ENCODE results near the gene MYO9B. TPM values are rescaled to one million over a fixed set of nuclear protein-coding genes. Genes with fewer than 3 reads are reported as not detected.

The MYO9B gene
- polyA plus RNA-seq, 1 donor (not counting 4 experiments of a cell fraction or from before 2014, with no cell fraction given), result 14.3 TPM

- Histone ChIP-seq H3K9ac (ENCODE audit: control insufficient read depth, extremely low read depth, insufficient read depth, low read length) (no peak overlapping the region), H2AFZ (ENCODE audit: control insufficient read depth, low read length) (no peak overlapping the region), H3K79me2 (ENCODE audit: control insufficient read depth, insufficient read depth, low read length) (peaks cover 71% of the 10 kb centered on the region), H3K9me1 (ENCODE audit: control insufficient read depth, extremely low read depth, insufficient read depth, low read length) (peaks cover 5% of the 10 kb centered on the region), H3K4me2 (ENCODE audit: control insufficient read depth, extremely low read depth, insufficient read depth, low read depth, low read length) (no peak overlapping the region), H3K27ac (ENCODE audit: control insufficient read depth, insufficient read depth, low read length) (no peak overlapping the region), H3K27me3 (ENCODE audit: control insufficient read depth, extremely low read depth, insufficient read depth, low read length) (no peaks in the 10 kb centered on the region), H4K20me1 (ENCODE audit: control insufficient read depth, extremely low read depth, insufficient read depth, low read length) (no peaks in the 10 kb centered on the region), H3K36me3 (ENCODE audit: control insufficient read depth in 2 of 2, extremely low read depth in 1 of 2, insufficient read depth in 2 of 2, low read length in 2 of 2) (peaks cover 3 to 11% of the 10 kb centered on the region in 2 experiments), H3K4me3 (ENCODE audit: control insufficient read depth in 2 of 3, extremely low read depth in 1 of 3, insufficient read depth in 2 of 3, low read depth in 1 of 3, low read length in 3 of 3) (no peak overlapping the region), H3K4me1 (ENCODE audit: control insufficient read depth, extremely low read depth, insufficient read depth, low read length) (no peaks in the 10 kb centered on the region), H3K9me3 (ENCODE audit: control insufficient read depth, low read depth, low read length) (no peaks in the 10 kb centered on the region)
- dilution Hi-C loops (cut with MboI; ENCODE audit: extremely low pct_ligation_motif_present, low sequenced_read_pairs), result no loop called here
- TF ChIP-seq CTCF (optimal IDR thresholded peaks at IDR 0.05 in 1 of 3, IDR thresholded peaks at IDR 0.05 in 1 of 3, conservative IDR thresholded peaks at IDR 0.05 in 1 of 3; ENCODE audit: extremely low read depth in 1 of 3, insufficient read depth in 2 of 3, low read length in 3 of 3) (no peak), EZH2 (IDR thresholded peaks at IDR 0.05; ENCODE audit: low read length) (no peak)
- FAIRE-seq (no peak), DNase-seq (ENCODE audit: low read depth, low spot score) (no peak)
Observed at GRCh38 chr19:17095141-17095919, 19.8 kb downstream of the MYO9B start.

- no peaks in the 10 kb centered on the region for H3K27me3 ChIP-seq (ENCODE audit: control insufficient read depth, extremely low read depth, insufficient read depth, low read length)
- DNase-seq (ENCODE audit: low read depth, low spot score) (no peak), FAIRE-seq (no peak)
- no peaks in the 10 kb centered on the region for H4K20me1 ChIP-seq (ENCODE audit: control insufficient read depth, extremely low read depth, insufficient read depth, low read length)
- H3K4me3 ChIP-seq (ENCODE audit: control insufficient read depth in 2 of 3, extremely low read depth in 1 of 3, insufficient read depth in 2 of 3, low read depth in 1 of 3, low read length in 3 of 3), result no peak overlapping the region
- TF ChIP-seq EZH2 (IDR thresholded peaks at IDR 0.05; ENCODE audit: low read length) (no peak), CTCF (optimal IDR thresholded peaks at IDR 0.05 in 1 of 3, IDR thresholded peaks at IDR 0.05 in 1 of 3, conservative IDR thresholded peaks at IDR 0.05 in 1 of 3; ENCODE audit: extremely low read depth in 1 of 3, insufficient read depth in 2 of 3, low read length in 3 of 3) (no peak)
- H3K4me1 ChIP-seq (ENCODE audit: control insufficient read depth, extremely low read depth, insufficient read depth, low read length), result no peaks in the 10 kb centered on the region
- no peak overlapping the region for H3K4me2 ChIP-seq (ENCODE audit: control insufficient read depth, extremely low read depth, insufficient read depth, low read depth, low read length)
- H3K9me1 ChIP-seq (ENCODE audit: control insufficient read depth, extremely low read depth, insufficient read depth, low read length), result peaks cover 2% of the 10 kb centered on the region
- no peak overlapping the region for H3K27ac ChIP-seq (ENCODE audit: control insufficient read depth, insufficient read depth, low read length)
- H2AFZ ChIP-seq (ENCODE audit: control insufficient read depth, low read length), result no peak overlapping the region
- peaks cover 11 to 12% of the 10 kb centered on the region in 2 experiments for H3K36me3 ChIP-seq (ENCODE audit: control insufficient read depth in 2 of 2, extremely low read depth in 1 of 2, insufficient read depth in 2 of 2, low read length in 2 of 2)
- dilution Hi-C loops (cut with MboI; ENCODE audit: extremely low pct_ligation_motif_present, low sequenced_read_pairs), result no loop called here
- no peak overlapping the region for H3K9ac ChIP-seq (ENCODE audit: control insufficient read depth, extremely low read depth, insufficient read depth, low read length)
- H3K79me2 ChIP-seq (ENCODE audit: control insufficient read depth, insufficient read depth, low read length), result peaks cover 67% of the 10 kb centered on the region
- no peaks in the 10 kb centered on the region for H3K9me3 ChIP-seq (ENCODE audit: control insufficient read depth, low read depth, low read length)
Observed at GRCh38 chr19:17097593-17098126, 22.1 kb downstream of the MYO9B start.
